Measurements from ENCODE around the gene TNRC6C. TPM values are rescaled to one million over a fixed set of nuclear protein-coding genes. Genes with fewer than 3 reads are reported as not detected.

Gene TNRC6C
- total RNA-seq, 3 donors from 2014 or later (not counting 1 experiment from before 2014, with no cell fraction given) = 74.3 to 100 (median 76.3) TPM

- Histone ChIP-seq H3K9me3 (ENCODE audit: control insufficient read depth, insufficient read depth, low read length) (no peaks in the 10 kb centered on the region), H3K27ac (ENCODE audit: low read length) (no peak overlapping the region), H3K4me1 (ENCODE audit: control insufficient read depth, insufficient read depth, low read length) (no peaks in the 10 kb centered on the region), H3K27me3 (ENCODE audit: control insufficient read depth, insufficient read depth, low read length) (no peaks in the 10 kb centered on the region), H3K4me3 (ENCODE audit: low read length) (no peak overlapping the region), H3K36me3 (ENCODE audit: control insufficient read depth, insufficient read depth, low read length) (peaks cover 4% of the 10 kb centered on the region)
- DNase-seq = no peak
- ATAC-seq = no peak
- WGBS (ENCODE audit: insufficient coverage) = 83% methylated on average over 1 of the region's 1 CpG
- Mint-ChIP-seq H3K27ac (no peak overlapping the region), H3K4me1 (peaks cover 0 to 12% of the 10 kb centered on the region in 2 donors), H3K36me3 (no peaks in the 10 kb centered on the region), H3K4me3 (no peak overlapping the region), H3K9me3 (no peaks in the 10 kb centered on the region), H3K27me3 (ENCODE audit: low read depth in 2 of 2) (no peaks in the 10 kb centered on the region)
- TF ChIP-seq CTCF (IDR thresholded peaks at IDR 0.05) = no peak
- intact Hi-C loops (cut with micrococcal nuclease) = no loop called here
Observed at GRCh38 chr17:78020717-78021108, 62.2 kb downstream of the TNRC6C start.

GRCh38 chr17:78022425-78022824 is 63.9 kb downstream of the TNRC6C start:
- intact Hi-C loops (cut with micrococcal nuclease) = no loop called here
- Mint-ChIP-seq H3K9me3 (no peaks in the 10 kb centered on the region), H3K4me1 (peaks cover 15 to 21% of the 10 kb centered on the region in 2 donors), H3K36me3 (no peaks in the 10 kb centered on the region), H3K27ac (no peak overlapping the region), H3K27me3 (ENCODE audit: low read depth in 2 of 2) (no peaks in the 10 kb centered on the region), H3K4me3 (no peak overlapping the region)
- no peak for TF ChIP-seq CTCF (IDR thresholded peaks at IDR 0.05)
- ATAC-seq (no peak), DNase-seq (no peak)
- Histone ChIP-seq H3K36me3 (ENCODE audit: control insufficient read depth, insufficient read depth, low read length) (peaks cover 2% of the 10 kb centered on the region), H3K4me3 (ENCODE audit: low read length) (no peak overlapping the region), H3K27me3 (ENCODE audit: control insufficient read depth, insufficient read depth, low read length) (no peaks in the 10 kb centered on the region), H3K27ac (ENCODE audit: low read length) (no peak overlapping the region), H3K9me3 (ENCODE audit: control insufficient read depth, insufficient read depth, low read length) (no peaks in the 10 kb centered on the region), H3K4me1 (ENCODE audit: control insufficient read depth, insufficient read depth, low read length) (no peaks in the 10 kb centered on the region)
- WGBS (ENCODE audit: insufficient coverage) = 90% methylated on average over 2 of the region's 2 CpGs

GRCh38 chr17:78023042-78023441 is 64.5 kb downstream of the TNRC6C start:
- ATAC-seq (no peak), DNase-seq (no peak)
- no peaks in the 10 kb centered on the region for H3K36me3 Mint-ChIP-seq
- intact Hi-C loops (cut with micrococcal nuclease) = no loop called here
- no peak overlapping the region for H3K27ac ChIP-seq (ENCODE audit: low read length)
- H3K27me3 ChIP-seq (ENCODE audit: control insufficient read depth, insufficient read depth, low read length) = no peaks in the 10 kb centered on the region
- no peaks in the 10 kb centered on the region for H3K9me3 Mint-ChIP-seq
- no peaks in the 10 kb centered on the region for H3K9me3 ChIP-seq (ENCODE audit: control insufficient read depth, insufficient read depth, low read length)
- peaks cover under 1% of the 10 kb centered on the region for H3K4me1 ChIP-seq (ENCODE audit: control insufficient read depth, insufficient read depth, low read length)
- H3K36me3 ChIP-seq (ENCODE audit: control insufficient read depth, insufficient read depth, low read length) = peaks cover 2% of the 10 kb centered on the region
- H3K27ac Mint-ChIP-seq = no peak overlapping the region
- TF ChIP-seq CTCF (IDR thresholded peaks at IDR 0.05) = no peak
- H3K4me1 Mint-ChIP-seq = peaks cover 21 to 27% of the 10 kb centered on the region in 2 donors
- no peak overlapping the region for H3K4me3 Mint-ChIP-seq
- WGBS (ENCODE audit: insufficient coverage) = 100% methylated on average over 5 of the region's 5 CpGs
- no peak overlapping the region for H3K4me3 ChIP-seq (ENCODE audit: low read length)
- H3K27me3 Mint-ChIP-seq (ENCODE audit: low read depth in 2 of 2) = no peaks in the 10 kb centered on the region

GRCh38 chr17:78026381-78026780 is 67.9 kb downstream of the TNRC6C start:
- Mint-ChIP-seq H3K27me3 (ENCODE audit: low read depth in 2 of 2) (no peaks in the 10 kb centered on the region), H3K4me3 (no peak overlapping the region), H3K27ac (peak overlapping the region in 1 of 2 donors; percentile 9), H3K4me1 (peaks cover 20 to 25% of the 10 kb centered on the region in 2 donors), H3K9me3 (no peaks in the 10 kb centered on the region), H3K36me3 (no peaks in the 10 kb centered on the region)
- Histone ChIP-seq H3K27ac (ENCODE audit: low read length) (no peak overlapping the region), H3K4me1 (ENCODE audit: control insufficient read depth, insufficient read depth, low read length) (peaks cover 3% of the 10 kb centered on the region), H3K36me3 (ENCODE audit: control insufficient read depth, insufficient read depth, low read length) (peaks cover 3% of the 10 kb centered on the region), H3K9me3 (ENCODE audit: control insufficient read depth, insufficient read depth, low read length) (no peaks in the 10 kb centered on the region), H3K27me3 (ENCODE audit: control insufficient read depth, insufficient read depth, low read length) (no peaks in the 10 kb centered on the region), H3K4me3 (ENCODE audit: low read length) (no peak overlapping the region)
- TF ChIP-seq CTCF (IDR thresholded peaks at IDR 0.05) = no peak
- no peak for ATAC-seq
- 100% methylated on average over 2 of the region's 2 CpGs for WGBS (ENCODE audit: insufficient coverage)
- intact Hi-C loops (cut with micrococcal nuclease) = no loop called here
- no peak for DNase-seq
